Stimulated activated CD4-positive, alpha-beta T cell treated with anti-CD3 and anti-CD28 coated beads, TNF-alpha, amount 100 ng/mL, for 24 hours (primary cell): Measurements from ENCODE around the gene PPP1R13B.

Source experiments
- DNase-seq, 3 experiments: peaks; one replicate each; pipeline ENCODE4 v3.0.0-alpha.2; 2020; ENCODE audit warnings: low read depth in 3 of 3

The PPP1R13B gene

DNA sequence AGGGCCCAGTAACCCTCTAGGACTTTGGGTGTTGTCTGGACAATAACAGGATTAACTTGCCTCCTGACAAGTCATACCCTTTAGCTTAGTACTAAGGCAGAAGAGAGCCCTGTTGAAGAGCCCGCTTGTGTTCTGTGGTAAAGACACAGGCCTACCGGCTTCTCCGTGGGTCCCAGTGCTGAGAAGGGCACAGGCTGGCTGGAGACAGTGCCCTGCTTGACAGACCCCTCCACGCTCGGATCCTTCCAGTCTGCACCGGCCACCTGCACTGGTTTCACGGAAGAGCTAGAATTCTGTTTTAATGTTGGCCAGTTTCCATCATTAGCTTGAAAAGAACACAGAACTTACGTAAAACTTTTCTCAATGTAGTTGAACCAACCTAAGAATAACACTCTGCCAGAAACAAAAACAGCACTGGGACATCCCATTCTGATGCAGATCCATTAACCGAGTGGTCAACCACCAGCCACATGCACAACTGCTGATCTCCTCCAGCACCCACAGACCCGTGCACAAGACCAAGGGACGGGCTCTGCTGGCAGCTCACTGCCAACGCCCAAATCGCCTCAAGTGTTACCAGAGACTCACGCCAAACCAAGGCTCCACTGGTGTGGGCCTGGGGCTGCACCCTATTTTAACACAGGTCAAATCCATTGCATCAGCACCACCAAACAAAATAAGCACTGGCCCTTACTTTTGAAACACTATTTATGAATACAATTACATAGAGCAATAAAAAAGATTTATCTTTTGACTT is 104.7 kb downstream of the PPP1R13B start:
- DNase-seq, result no peak

DNA sequence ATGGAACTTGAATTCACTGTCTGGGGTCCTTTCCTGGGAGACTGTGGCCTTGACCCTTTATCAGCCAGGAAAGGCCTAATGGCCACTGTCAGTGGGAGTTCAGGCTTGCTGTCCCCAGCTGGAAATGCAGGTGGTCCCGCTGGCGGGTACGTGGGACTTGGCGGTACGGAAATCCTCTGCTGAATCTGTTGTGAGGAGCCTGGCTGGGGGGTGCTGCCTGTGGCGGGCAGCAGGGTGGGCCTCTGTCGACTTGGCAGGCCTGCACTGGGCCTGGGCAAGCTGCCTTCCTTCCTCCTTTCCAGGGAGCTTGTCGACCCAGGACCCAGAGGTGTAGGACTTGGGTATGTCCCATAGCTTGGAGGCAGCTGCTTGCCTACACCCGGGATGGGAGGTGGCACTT is 105.5 kb downstream of the PPP1R13B start:
- DNase-seq, result no peak

DNA sequence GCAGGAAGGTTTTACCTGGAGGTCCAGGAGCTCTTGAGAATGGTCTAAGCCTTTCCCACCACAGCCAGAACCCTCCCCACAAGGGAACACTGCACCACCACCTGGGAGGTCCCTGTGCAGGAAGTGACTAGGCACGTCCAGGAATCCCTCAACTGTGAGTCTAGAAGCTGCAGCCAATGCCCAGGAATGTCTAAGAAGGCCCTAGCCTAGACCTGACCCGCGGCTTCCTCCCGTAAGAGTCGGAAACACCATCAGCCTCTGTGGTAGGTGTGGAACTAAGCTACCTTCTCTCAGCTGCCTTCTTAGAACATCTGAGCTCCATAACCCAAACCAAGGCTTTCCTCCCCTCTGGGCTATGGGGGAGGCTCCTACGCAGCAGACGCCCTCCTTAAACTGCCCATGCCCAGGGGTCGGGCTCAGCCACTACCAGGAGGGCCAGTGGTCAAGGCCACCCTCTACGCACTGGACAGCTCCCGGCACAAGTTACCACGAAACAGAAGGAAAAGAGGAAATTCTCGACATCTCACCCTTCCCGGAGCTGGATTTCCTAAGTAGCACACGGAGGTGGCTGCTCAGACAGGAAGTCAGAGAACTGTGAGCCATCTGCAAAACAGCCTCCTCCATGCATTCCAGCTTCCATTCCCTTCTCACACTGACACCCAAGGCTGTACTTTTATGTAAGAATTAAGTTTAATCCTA is 106.2 kb downstream of the PPP1R13B start:
- no peak for DNase-seq

DNA sequence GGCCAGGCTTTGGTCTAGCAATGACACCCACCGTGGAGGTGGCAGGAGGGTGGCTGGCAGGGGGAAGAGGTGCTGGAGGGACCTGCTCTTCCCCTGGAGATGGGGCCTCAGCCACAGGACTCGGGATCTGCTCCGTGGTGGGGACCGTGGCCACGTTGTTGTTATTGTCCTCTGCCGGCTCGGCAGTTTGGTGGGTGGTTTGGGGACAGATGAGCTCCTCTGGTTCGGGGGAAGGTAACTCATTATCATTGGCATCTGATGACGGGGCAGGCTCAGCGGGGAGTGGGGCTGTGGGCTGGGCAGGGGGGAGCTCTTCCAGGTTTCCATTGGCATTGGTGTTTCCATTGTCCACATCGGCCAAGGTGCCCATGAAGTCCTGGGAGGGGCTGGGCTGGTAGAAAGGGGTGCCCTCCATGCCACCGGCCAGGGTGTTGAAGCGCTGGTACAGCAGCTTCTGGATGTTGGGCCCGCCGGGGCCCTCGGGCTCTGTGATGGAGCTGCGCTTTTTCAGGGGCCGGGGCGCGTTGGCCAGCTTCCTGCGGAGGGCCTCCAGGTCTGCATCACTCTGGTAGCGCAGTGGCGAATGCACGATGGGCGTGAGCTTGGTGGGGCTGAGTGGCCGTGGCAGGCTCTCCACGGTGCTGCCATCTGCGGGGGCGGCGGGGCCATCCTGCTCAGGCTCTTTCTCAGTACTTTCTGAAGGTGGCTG is 107.4 kb downstream of the PPP1R13B start:
- DNase-seq, result no peak

DNA sequence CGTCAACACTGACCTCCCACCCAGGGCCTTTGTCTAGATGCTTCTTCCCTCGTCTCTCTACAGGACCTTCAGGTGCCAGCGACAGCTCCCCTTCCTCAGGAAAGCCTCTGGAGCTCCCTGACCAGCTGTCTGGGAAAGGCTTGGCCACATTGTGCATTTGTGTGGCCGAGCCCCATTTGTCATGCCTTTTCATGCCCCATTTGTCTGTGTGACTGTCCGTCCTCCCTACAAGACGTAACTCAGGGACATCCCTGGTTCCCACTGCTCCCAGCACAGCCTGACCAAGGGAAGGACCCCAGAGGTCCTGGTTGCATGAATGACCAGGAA is 107.9 kb downstream of the PPP1R13B start:
- DNase-seq, result no peak

DNA sequence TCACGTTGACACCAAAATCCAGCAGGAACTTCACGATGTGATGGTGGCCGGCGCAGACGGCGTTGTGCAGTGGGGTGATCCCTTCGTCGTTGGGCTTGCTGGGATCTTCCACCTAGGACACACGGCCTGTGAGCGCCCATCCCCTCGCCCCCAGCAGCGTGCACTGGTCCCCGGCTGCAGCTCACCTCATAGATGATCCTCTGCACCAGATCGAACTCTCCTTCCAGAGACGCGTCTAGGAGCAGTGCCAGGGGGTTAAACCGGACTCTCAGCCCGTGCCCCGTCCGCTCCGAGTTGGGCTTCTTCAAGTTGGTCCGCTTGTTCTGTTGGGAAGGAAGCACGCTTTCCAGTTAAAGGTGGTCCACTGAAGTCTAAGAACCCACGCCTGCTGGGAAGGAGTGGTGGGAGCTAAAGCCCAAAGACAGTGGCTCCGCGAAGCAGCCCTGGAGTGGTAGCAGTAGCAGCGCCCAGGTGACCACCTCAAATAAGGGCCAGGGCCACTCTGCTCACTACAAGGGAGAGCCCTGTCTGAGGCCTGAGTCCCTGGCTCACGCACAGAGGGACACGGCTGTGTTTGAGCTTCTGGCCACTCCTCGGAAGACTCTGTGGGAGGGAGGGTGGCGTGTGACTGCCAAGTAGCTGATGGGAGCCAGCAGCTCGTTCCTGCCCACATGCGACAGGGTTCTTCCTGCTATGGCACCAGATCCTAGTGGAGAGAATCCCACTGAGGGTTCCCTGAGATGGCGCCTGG is 108.5 kb downstream of the PPP1R13B start:
- DNase-seq, result no peak

DNA sequence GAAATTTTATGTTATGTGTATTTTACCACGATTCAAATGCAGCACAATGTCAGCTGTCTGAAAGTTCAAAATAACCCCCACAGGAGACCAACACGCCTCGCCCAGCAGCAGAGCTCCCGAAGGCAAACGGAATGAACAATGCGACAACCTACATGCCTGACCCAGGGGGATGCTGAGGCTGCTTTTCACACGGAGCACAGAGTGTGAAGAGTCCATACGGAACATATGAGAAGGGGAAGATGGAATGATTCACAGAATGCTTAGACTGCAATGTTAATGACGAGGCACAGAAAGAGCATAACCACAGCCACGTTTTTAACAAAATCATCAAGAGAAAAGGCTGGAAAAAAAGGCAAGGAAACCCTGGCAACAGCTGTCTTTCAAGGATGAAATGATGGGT is 109.2 kb downstream of the PPP1R13B start:
- DNase-seq, result no peak

DNA sequence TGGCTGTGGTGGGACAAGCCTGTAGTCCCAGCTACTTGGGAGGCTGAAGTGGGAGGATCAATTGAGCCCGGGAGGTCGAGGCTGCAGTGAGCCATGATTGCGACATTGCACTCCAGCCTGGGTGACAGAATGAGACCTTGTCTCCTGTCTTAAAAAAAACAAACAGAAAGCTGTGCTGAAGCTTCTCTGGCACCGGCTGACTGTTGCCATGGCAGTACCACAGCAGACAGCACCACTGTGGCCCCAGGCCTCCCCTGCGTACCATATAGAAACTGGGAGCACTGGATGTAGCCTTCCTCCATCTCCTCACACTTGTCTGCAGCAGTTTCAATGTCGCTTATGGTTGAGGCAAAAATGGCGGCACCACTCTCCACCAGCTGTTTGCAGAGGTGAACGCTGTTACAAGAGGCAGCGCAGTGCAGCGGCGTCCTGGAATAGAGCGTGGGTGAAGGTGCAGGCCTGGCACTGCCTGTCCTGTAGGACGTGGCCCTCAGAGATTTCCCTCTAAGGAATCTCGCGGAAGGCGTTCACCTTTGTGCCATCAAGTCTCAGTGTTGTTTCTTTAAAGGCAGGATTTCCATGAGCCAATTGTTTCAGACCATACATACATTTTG is 109.8 kb downstream of the PPP1R13B start:
- DNase-seq, result no peak

DNA sequence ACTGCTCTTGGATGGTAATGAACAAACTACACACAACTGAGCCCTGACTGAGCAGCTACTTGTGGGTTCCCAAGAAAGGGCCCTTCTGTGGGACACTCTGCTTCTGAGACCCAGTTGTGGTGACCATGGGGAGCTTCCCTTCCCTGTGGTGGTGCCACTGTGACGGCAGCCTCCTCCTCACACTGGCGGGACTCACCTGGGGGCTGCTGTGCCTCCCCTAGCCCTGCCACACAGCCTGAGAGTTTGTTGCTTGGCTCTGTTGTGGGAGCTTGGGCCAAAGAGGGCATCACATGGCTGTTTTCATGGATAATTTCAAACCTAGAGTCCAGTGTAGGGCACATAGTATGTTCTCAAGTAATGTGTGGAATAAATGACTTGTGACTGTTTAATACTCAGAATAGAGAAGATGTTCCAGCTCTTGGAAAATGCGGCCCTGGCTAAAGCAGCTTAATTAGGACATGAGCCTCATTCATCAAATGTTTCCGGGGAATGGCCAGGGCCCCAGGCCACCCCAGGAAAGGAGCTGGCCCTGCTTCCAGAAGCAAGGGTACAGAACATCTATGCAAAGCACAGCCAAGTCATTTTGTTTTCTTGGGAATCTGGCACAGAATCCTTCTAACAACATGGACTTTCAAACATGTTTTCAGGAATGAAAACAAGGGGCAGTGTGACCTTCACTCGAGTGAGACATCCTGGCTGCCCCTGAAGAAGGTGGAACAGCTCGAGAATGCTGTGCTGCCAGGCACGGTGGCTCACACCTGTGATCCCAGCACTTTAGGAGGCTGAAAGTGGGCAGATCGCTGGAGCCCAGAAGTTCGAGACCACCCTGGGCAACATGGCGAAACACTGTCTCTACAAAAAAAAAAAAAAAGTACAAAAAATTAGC is 110.6 kb downstream of the PPP1R13B start:
- no peak for DNase-seq

DNA sequence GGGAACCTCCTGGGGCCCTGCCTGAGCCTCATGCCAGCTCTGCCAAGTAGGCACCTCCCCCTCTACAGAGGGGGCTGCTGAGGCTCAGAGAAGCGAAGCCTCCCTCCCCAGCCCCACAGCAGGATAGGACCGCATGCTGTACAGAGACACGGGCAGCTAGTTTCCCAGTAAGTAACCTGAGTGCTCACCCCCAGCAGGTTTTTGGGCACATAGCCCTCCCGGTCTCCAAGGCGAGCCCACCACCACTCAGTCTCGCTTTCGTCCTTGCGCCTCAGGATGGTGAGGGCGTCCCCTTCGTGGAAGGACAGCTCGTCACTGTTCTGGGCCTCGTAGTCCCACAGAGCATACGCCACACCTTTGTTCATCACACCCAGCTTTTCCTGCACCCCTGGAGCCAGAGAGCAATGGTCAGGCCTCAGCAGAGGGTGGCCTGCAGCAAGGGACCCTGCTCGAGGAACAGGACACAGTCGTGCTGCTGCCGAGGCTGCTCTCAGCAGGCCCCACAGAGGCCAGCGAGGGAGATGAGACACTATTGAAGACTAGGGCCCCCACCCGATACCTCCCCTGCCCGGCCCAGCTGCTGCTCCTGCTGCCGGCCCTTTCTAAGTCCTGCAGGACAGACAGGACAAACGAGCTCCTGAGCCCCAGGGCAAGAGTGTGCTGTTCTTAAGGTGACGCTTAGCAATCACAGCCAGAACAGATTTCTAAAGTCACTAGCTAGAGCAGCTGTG is 111.4 kb downstream of the PPP1R13B start:
- DNase-seq, result no peak

DNA sequence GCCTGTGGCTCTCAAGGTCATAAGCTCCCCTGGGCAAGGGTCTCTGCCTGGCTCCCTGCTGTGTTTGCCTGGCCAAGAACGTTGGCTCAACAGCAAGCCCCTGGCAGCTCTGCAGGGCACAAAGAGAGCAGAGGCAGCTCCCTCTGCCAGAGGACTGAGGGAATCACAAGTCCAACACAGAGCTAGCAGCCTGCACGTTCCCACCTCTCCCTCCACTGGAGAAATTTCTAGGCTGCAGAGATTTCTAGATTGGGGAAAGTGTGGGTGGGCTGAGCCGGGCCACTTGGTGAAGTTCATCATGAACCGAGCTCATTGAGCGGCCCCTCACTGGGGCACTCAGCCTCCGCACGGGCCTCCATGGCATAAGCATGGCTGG is 111.9 kb downstream of the PPP1R13B start:
- no peak for DNase-seq

DNA sequence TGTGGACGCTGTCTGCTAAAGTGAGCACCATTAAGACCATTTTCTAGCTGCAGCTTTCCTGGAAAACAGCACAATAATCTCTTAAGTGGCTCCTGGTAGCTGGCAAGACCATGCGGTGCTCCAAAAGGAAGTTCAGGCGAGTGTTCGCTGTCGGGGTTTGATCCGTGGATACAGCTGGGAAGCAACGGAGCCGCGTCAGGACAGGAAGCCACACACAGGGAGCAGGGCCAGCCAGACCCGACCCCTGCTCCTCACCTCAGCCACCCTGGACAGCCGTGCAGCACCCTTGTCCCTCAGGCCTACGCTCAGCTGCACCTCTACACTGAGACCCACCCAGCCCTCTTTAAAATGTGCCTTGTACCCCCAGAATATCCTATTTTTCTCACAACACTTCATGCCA is 112.4 kb downstream of the PPP1R13B start:
- DNase-seq, result no peak

DNA sequence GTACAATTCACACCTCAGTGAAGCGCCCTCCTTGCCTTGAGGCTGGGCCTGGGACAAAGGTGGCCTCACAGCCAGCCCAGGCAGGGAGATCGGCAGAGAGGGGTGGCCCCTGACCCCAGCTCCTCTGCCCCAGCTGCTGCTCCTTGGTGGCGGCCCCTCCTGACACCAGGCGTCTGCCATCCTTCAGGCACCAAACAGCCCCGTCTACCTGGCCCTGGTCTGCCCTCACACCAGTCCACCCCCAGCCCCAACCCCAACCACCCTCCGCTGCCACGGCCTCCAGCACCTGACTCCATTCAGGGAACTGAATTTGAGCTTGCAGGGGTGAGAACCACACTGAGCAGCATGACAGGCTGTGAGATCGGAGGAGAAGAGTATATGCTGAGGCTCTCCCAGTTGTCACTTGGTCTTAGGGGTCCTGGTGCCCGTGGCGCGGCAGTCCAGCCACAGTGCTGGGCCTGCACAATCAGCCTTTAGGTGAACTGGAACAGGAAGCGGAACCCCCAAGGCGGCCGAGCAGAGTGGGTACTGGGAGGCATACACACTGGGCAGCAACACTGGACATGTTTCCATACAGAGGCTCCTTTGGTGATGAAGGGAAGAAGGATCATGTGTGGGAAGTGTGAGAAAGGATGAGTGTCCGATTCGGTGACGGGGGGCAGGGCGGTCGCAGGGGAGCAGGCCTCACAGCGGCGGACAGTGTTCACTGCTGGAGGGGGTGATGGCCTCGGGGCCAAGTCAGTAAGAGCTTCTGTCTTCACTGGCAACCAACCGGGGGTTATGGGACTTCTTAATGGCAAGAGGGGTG is 113.1 kb downstream of the PPP1R13B start:
- no peak for DNase-seq

DNA sequence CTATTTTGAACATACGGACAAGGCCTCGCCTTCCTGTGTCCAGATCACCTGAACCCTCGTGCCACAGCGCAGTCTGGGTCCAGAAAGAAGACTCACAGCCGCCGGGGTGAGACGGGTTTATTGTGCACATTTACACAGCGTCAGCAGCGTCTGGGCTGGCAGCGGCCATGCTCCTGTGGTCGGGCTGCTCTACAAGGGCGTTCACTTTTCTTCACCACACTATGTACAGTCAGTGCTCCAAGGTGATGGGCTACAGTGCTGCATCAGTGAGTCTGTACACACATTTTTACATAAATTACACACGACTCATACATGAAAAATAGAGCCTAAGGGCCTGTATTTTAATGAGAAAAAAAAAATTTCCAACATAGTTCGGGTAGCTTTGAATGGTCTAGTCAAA is 113.7 kb downstream of the PPP1R13B start:
- no peak for DNase-seq

DNA sequence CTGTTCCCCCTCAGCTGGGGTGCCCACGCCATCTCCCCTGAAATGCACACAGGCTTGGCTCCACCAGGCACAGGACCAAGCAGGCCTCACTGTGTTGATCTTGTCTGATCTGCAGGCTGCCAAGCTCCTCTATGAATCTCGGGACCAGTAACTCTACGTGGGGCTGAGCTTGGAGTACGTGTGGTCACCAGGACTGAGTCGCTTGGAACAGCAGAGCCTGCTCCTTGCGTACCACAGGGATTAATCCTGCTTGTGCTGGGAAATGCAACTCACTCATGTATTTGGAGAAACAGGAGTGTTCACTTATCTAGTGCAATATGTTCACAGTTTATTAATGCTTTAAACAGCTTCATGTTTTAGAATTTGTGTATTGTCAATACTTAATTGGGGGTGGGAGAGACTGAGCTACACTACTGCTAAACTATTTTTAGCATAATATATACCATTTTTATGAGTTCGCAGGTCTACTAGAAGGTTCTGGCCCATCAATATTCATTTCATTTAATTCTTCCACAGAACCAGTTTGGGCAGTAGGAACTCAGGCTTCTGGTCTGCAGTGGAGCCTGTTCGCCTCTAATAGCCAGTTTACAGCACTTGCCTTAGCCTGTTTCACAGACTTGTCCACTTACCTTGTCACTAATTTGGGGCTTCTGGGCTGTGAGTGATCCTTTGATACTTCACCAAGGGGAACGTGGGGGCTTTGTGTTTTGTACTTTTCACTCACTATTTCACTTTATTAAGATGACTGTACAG is 114.3 kb downstream of the PPP1R13B start:
- no peak for DNase-seq

DNA sequence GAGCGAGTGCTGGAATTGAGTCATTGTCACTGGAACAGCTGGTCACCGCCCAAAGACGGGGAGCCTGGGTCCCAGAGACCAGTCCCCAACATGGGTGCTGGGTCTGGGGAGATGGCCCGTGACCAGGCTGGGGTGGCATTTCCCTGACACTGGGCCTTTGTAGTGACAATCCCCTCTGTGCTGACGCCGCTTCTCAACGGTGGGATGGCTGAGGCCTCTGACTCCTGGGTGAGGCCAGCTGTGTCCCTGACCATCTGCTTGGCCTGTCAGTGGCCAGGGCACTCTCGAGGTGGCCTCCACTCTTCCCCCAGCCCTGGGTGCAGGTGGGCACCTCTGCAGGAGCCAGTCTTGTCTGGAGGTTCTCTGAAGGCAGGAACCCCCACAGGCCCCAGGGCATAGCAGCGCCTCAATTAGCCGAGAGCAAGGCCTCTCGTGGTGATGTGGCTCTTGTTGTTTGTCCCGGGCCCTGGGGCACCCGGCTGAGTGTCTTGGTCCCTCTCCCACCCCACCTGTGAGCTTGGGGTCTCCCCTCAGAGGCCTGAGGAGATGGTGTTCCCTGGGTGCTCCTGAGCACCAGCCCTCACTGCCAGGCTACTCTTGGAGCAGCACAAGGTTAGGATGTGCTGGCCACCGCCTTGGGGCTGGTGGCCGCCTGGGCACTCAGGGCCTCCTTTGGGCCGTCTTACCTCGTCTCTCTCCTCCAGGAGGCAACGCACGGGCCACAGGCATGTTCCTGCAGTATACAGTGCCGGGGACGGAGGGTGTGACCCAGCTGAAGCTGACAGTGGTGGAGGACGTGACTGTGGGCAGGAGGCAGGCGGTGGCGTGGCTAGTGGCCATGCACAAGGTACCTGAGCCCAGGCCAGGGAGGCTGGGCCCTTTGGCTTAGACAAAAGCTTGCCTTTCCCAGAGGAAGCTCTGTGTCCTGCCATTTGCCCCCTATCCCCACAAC is 115.2 kb downstream of the PPP1R13B start:
- DNase-seq, result no peak

DNA sequence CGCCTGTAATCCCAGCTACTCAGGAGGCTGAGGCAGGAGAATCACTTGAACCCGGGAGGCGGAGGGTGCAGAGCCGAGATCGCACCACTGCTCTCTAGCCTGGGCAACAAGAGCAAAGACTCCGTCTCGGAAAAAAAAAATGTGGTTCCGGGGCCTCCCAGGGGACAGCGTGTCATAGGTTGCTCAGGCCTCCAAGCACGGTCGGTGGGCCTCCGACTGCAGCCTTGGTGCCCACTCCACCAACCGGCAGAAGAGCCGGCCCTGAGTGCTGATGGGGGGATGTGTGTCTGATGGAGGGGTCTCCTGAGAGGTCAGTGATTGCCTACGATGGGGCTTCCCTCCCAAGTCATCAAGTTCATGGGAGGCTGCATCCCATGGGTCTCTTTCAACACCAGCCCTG is 115.9 kb downstream of the PPP1R13B start:
- no peak for DNase-seq
